Measurements from ENCODE around the gene OR10J1.

- TF ChIP-seq POLR2A (IDR thresholded peaks at IDR 0.05), result no peak
- TF ChIP-seq, protein P1, sequence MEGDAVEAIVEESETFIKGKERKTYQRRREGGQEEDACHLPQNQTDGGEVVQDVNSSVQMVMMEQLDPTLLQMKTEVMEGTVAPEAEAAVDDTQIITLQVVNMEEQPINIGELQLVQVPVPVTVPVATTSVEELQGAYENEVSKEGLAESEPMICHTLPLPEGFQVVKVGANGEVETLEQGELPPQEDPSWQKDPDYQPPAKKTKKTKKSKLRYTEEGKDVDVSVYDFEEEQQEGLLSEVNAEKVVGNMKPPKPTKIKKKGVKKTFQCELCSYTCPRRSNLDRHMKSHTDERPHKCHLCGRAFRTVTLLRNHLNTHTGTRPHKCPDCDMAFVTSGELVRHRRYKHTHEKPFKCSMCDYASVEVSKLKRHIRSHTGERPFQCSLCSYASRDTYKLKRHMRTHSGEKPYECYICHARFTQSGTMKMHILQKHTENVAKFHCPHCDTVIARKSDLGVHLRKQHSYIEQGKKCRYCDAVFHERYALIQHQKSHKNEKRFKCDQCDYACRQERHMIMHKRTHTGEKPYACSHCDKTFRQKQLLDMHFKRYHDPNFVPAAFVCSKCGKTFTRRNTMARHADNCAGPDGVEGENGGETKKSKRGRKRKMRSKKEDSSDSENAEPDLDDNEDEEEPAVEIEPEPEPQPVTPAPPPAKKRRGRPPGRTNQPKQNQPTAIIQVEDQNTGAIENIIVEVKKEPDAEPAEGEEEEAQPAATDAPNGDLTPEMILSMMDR (IDR thresholded peaks at IDR 0.05), result no peak
Observed at GRCh38 chr1:159439422-159439821, at the start of gene OR10J1.

Data from uterus (tissue), 2 donors.